Liver (tissue), 9 donors: ENCODE results near the gene WDR27. TPM values are rescaled to one million over a fixed set of nuclear protein-coding genes. Genes with fewer than 3 reads are reported as not detected.

ENCODE experiments used
- DNase-seq: peaks from one replicate; pipeline ENCODE4 v3.0.0-alpha.2; 2017; ENCODE audit warnings: low spot score
- H3K27ac ChIP-seq, 2 donors: one replicate each; pipeline ENCODE4 v1.7.0; 2013; ENCODE audit warnings: inconsistent platforms in 2 of 2, low read length in 2 of 2, control low read depth in 1 of 2, low read depth in 1 of 2, mild to moderate bottlenecking in 1 of 2
- H3K27me3 ChIP-seq, 4 donors: one replicate each; pipeline versions ENCODE4 v1.6.1 to v1.7.0; 2013; ENCODE audit warnings: low read length in 3 of 4, inconsistent platforms in 1 of 4, mild to moderate bottlenecking in 1 of 4, moderate library complexity in 1 of 4; ENCODE audit not compliant: control insufficient read depth in 4 of 4, insufficient read depth in 4 of 4
- H3K36me3 ChIP-seq, 4 donors: one replicate each; pipeline versions ENCODE4 v1.6.1 to v1.7.0; 2013; ENCODE audit warnings: low read length in 3 of 4, mild to moderate bottlenecking in 3 of 4, low read depth in 1 of 4, moderate library complexity in 1 of 4; ENCODE audit not compliant: control insufficient read depth in 4 of 4, insufficient read depth in 3 of 4
- H3K4me1 ChIP-seq, 4 donors: one replicate each; pipeline versions ENCODE4 v1.6.1 to v1.7.0; 2013; ENCODE audit warnings: low read length in 3 of 4, mild to moderate bottlenecking in 3 of 4, moderate library complexity in 1 of 4; ENCODE audit not compliant: control insufficient read depth in 4 of 4, insufficient read depth in 4 of 4
- H3K4me3 ChIP-seq, 3 donors: one replicate each; pipeline versions ENCODE4 v1.6.1 to v1.7.0; 2013; ENCODE audit warnings: low read length in 3 of 3, control low read depth in 1 of 3, low read depth in 1 of 3, mild to moderate bottlenecking in 1 of 3
- H3K9ac ChIP-seq, 2 donors: one replicate each; pipeline ENCODE4 v1.7.0; 2013; ENCODE audit warnings: low read length in 2 of 2, mild to moderate bottlenecking in 2 of 2, moderate library complexity in 2 of 2, control low read depth in 1 of 2, low read depth in 1 of 2
- H3K9me3 ChIP-seq, 4 donors: one replicate each; pipeline versions ENCODE4 v1.6.1 to v1.7.0; 2013; ENCODE audit warnings: low read length in 3 of 4; ENCODE audit not compliant: control insufficient read depth in 4 of 4
- EGR1 ChIP-seq, 2 donors: IDR thresholded peaks; 2 replicates each; pipeline ENCODE4 v1.6.1; 2016 to 2018; ENCODE audit warnings: antibody characterized with exemption in 2 of 2, low read depth in 2 of 2
- FOXA1 ChIP-seq: IDR thresholded peaks from 2 replicates; pipeline ENCODE4 v1.6.1; 2016; ENCODE audit warnings: antibody characterized with exemption
- FOXA2 ChIP-seq: IDR thresholded peaks from 2 replicates; pipeline ENCODE4 v1.6.1; 2016; ENCODE audit warnings: antibody characterized with exemption
- GABPA ChIP-seq, 2 donors: IDR thresholded peaks in 1 of 2; conservative IDR thresholded peaks in 1 of 2; 2 replicates each; pipeline ENCODE4 v1.6.1; 2016; ENCODE audit warnings: antibody characterized with exemption in 2 of 2, mild to moderate bottlenecking in 1 of 2, moderate library complexity in 1 of 2
- HNF4A ChIP-seq, 2 donors: conservative IDR thresholded peaks; 2 replicates each; pipeline ENCODE4 v1.6.1; 2016; ENCODE audit warnings: antibody characterized with exemption in 2 of 2, mild to moderate bottlenecking in 2 of 2
- HNF4G ChIP-seq: IDR thresholded peaks from 2 replicates; pipeline ENCODE4 v1.6.1; 2016; ENCODE audit warnings: antibody characterized with exemption
- JUND ChIP-seq, 2 donors: IDR thresholded peaks; 2 replicates each; pipeline ENCODE4 v1.6.1; 2016; ENCODE audit warnings: antibody characterized with exemption in 2 of 2
- MAX ChIP-seq: IDR thresholded peaks from 2 replicates; pipeline ENCODE4 v1.6.1; 2016; ENCODE audit warnings: antibody characterized with exemption
- NR2F2 ChIP-seq: IDR thresholded peaks from 2 replicates; pipeline ENCODE4 v1.6.1; 2016; ENCODE audit warnings: antibody characterized with exemption
- RAD21 ChIP-seq, 2 donors: IDR thresholded peaks; 2 replicates each; pipeline ENCODE4 v1.6.1; 2016; ENCODE audit warnings: antibody characterized with exemption in 2 of 2, mild to moderate bottlenecking in 2 of 2
- REST ChIP-seq: IDR thresholded peaks from 2 replicates; pipeline ENCODE4 v1.6.1; 2016; ENCODE audit warnings: antibody characterized with exemption, mild to moderate bottlenecking
- RXRA ChIP-seq, 2 donors: IDR thresholded peaks; 2 replicates each; pipeline ENCODE4 v1.6.1; 2017 to 2018; ENCODE audit warnings: antibody characterized with exemption in 2 of 2, mild to moderate bottlenecking in 1 of 2
- SP1 ChIP-seq: IDR thresholded peaks from 2 replicates; pipeline ENCODE4 v1.6.1; 2018; ENCODE audit warnings: antibody characterized with exemption, mild to moderate bottlenecking
- TAF1 ChIP-seq: conservative IDR thresholded peaks from 2 replicates; pipeline ENCODE4 v1.6.1; 2016; ENCODE audit warnings: antibody characterized with exemption, mild to moderate bottlenecking
- YY1 ChIP-seq: IDR thresholded peaks from 2 replicates; pipeline ENCODE4 v1.6.1; 2016; ENCODE audit warnings: antibody characterized with exemption, mild to moderate bottlenecking
- ZBTB33 ChIP-seq: IDR thresholded peaks from 2 replicates; pipeline ENCODE4 v1.6.1; 2016; ENCODE audit warnings: antibody characterized with exemption
- WGBS: extraction: QIAGEN DNeasy Blood & Tissue Kit; methylation state at CpG from one replicate; pipeline ENCODE4 v1.1.7; 2013; 5-methylcytosine and 5-hydroxymethylcytosine counted together
- polyA plus RNA-seq, 2 donors: library from polyadenylated mRNA; stranded (reverse) in 1 of 2; unstranded in 1 of 2; fragments of 200-250 nt in 1 of 2; fragments of >200 nt in 1 of 2; fragmentation: Nextera tagmentation in 1 of 2; extraction: Ambion mirVana in 1 of 2; gene quantifications; one replicate each; pipeline versions ENCODE4 v1.2.1 to v1.2.3, GENCODE V29; 2013 to 2015
- total RNA-seq, 2 donors: library from RNA; depleted of rRNA; stranded (reverse); fragments of >200 nt; gene quantifications; one replicate each; pipeline ENCODE4 v1.2.3, GENCODE V29; 2014
- TF ChIP-seq, protein P1 (sequence below): fragments of 150-350 bp; IDR thresholded peaks from 2 replicates; pipeline ENCODE4 v1.5.1; 2017; ENCODE audit warnings: improper control_type of control experiment, low read depth, low read length; ENCODE audit not compliant: missing input control
- TF ChIP-seq, protein P2 (sequence below): IDR thresholded peaks from 2 replicates; pipeline ENCODE4 v1.6.1; 2016; ENCODE audit warnings: antibody characterized with exemption
- donor health status: healthy.
- donor health status: healthy.
- donor health status: healthy.
- donor health status: healthy.
- donor health status: healthy.

WDR27 gene
- total and polyA plus RNA-seq, 4 donors = 3.7 to 20.1 (median 7.7) TPM

GRCh38 chr6:169441292-169441691, 260.5 kb downstream of the WDR27 start:
- H3K27me3 ChIP-seq = no peaks in the 10 kb centered on the region
- H3K4me3 ChIP-seq = no peak overlapping the region
- H3K27ac ChIP-seq = no peak overlapping the region
- H3K9ac ChIP-seq = no peak overlapping the region
- 83% methylated on average over 5 of the region's 5 CpGs for WGBS
- no peak for DNase-seq
- TF ChIP-seq HNF4A (conservative IDR thresholded peaks at IDR 0.05) = no peak
- TF ChIP-seq ZBTB33 = no peak
- TF ChIP-seq REST = no peak
- no peak for TF ChIP-seq MAX
- TF ChIP-seq EGR1 (IDR thresholded peaks at IDR 0.05; ENCODE audit: low read depth in 2 of 2) = no peak
- TF ChIP-seq SP1 = no peak
- TF ChIP-seq FOXA2 = no peak
- TF ChIP-seq, protein P1, sequence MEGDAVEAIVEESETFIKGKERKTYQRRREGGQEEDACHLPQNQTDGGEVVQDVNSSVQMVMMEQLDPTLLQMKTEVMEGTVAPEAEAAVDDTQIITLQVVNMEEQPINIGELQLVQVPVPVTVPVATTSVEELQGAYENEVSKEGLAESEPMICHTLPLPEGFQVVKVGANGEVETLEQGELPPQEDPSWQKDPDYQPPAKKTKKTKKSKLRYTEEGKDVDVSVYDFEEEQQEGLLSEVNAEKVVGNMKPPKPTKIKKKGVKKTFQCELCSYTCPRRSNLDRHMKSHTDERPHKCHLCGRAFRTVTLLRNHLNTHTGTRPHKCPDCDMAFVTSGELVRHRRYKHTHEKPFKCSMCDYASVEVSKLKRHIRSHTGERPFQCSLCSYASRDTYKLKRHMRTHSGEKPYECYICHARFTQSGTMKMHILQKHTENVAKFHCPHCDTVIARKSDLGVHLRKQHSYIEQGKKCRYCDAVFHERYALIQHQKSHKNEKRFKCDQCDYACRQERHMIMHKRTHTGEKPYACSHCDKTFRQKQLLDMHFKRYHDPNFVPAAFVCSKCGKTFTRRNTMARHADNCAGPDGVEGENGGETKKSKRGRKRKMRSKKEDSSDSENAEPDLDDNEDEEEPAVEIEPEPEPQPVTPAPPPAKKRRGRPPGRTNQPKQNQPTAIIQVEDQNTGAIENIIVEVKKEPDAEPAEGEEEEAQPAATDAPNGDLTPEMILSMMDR = no peak
- no peak for TF ChIP-seq HNF4G
- no peak for TF ChIP-seq GABPA (IDR thresholded peaks at IDR 0.05 in 1 of 2, conservative IDR thresholded peaks at IDR 0.05 in 1 of 2)
- TF ChIP-seq, protein P2, sequence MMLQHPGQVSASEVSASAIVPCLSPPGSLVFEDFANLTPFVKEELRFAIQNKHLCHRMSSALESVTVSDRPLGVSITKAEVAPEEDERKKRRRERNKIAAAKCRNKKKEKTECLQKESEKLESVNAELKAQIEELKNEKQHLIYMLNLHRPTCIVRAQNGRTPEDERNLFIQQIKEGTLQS = no peak
- TF ChIP-seq YY1 = no peak
- no peak for TF ChIP-seq TAF1
- no peak for TF ChIP-seq RXRA (IDR thresholded peaks at IDR 0.05)
- TF ChIP-seq RAD21 (IDR thresholded peaks at IDR 0.05) = no peak
- TF ChIP-seq NR2F2 = no peak
- TF ChIP-seq FOXA1 = no peak
- TF ChIP-seq JUND (IDR thresholded peaks at IDR 0.05) = no peak
- H3K4me1 ChIP-seq = no peaks in the 10 kb centered on the region
- no peaks in the 10 kb centered on the region for H3K36me3 ChIP-seq
- no peaks in the 10 kb centered on the region for H3K9me3 ChIP-seq

- no peak overlapping the region for H3K4me3 ChIP-seq
- no peak overlapping the region for H3K27ac ChIP-seq
- no peaks in the 10 kb centered on the region for H3K4me1 ChIP-seq
- WGBS = 0% methylated on average over 1 of the region's 1 CpG
- no peak for DNase-seq
- no peak for TF ChIP-seq EGR1 (IDR thresholded peaks at IDR 0.05; ENCODE audit: low read depth in 2 of 2)
- TF ChIP-seq FOXA2 = no peak
- TF ChIP-seq TAF1 = no peak
- TF ChIP-seq MAX = no peak
- no peak for TF ChIP-seq REST
- no peak for TF ChIP-seq HNF4G
- no peak for TF ChIP-seq GABPA (IDR thresholded peaks at IDR 0.05 in 1 of 2, conservative IDR thresholded peaks at IDR 0.05 in 1 of 2)
- no peak for TF ChIP-seq JUND (IDR thresholded peaks at IDR 0.05)
- TF ChIP-seq, protein P2 = no peak
- no peak for TF ChIP-seq SP1
- TF ChIP-seq HNF4A (conservative IDR thresholded peaks at IDR 0.05) = no peak
- no peak for TF ChIP-seq RXRA (IDR thresholded peaks at IDR 0.05)
- peaks cover 0 to 1% (median 0%) of the 10 kb centered on the region in 4 donors for H3K9me3 ChIP-seq
- H3K9ac ChIP-seq = no peak overlapping the region
- H3K36me3 ChIP-seq = no peaks in the 10 kb centered on the region
- H3K27me3 ChIP-seq = no peaks in the 10 kb centered on the region
Measured at GRCh38 chr6:169439710-169440109, 262.1 kb downstream of the WDR27 start.
